Measurements from ENCODE around the gene ISL2. TPM values are rescaled to one million over a fixed set of nuclear protein-coding genes. Genes with fewer than 3 reads are reported as not detected.

The ISL2 gene
- total and polyA plus RNA-seq, 2 of the 13 experiments (the other 11 are each of a cell fraction or from before 2014, with no cell fraction given), result 4.3 to 5.1 TPM

- TF ChIP-seq ZNF777 (CRISPR knock-in tag; IDR thresholded peaks at IDR 0.05), result no peak
- TF ChIP-seq, protein P1, sequence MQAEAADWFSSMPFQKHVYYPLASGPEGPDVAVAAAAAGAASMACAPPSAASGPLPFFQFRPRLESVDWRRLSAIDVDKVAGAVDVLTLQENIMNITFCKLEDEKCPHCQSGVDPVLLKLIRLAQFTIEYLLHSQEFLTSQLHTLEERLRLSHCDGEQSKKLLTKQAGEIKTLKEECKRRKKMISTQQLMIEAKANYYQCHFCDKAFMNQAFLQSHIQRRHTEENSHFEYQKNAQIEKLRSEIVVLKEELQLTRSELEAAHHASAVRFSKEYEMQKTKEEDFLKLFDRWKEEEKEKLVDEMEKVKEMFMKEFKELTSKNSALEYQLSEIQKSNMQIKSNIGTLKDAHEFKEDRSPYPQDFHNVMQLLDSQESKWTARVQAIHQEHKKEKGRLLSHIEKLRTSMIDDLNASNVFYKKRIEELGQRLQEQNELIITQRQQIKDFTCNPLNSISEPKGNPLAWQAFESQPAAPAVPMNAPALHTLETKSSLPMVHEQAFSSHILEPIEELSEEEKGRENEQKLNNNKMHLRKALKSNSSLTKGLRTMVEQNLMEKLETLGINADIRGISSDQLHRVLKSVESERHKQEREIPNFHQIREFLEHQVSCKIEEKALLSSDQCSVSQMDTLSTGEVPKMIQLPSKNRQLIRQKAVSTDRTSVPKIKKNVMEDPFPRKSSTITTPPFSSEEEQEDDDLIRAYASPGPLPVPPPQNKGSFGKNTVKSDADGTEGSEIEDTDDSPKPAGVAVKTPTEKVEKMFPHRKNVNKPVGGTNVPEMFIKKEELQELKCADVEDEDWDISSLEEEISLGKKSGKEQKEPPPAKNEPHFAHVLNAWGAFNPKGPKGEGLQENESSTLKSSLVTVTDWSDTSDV (CRISPR knock-in tag; IDR thresholded peaks at IDR 0.05), result no peak
- 0 out of 2 replicates have a peak, but pooled peaks have one; percentile 8 for TF ChIP-seq GABPB1 (CRISPR knock-in tag; IDR thresholded peaks at IDR 0.05)
- TF ChIP-seq NFE2L1 (CRISPR knock-in tag; IDR thresholded peaks at IDR 0.05; ENCODE audit: borderline replicate concordance), result no peak
- TF ChIP-seq SYNCRIP (IDR thresholded peaks at IDR 0.05; ENCODE audit: insufficient read depth, low read depth, low read length), result no peak
- TF ChIP-seq HNRNPL (IDR thresholded peaks at IDR 0.05; ENCODE audit: low read depth, low read length), result no peak
- TF ChIP-seq, protein P2, sequence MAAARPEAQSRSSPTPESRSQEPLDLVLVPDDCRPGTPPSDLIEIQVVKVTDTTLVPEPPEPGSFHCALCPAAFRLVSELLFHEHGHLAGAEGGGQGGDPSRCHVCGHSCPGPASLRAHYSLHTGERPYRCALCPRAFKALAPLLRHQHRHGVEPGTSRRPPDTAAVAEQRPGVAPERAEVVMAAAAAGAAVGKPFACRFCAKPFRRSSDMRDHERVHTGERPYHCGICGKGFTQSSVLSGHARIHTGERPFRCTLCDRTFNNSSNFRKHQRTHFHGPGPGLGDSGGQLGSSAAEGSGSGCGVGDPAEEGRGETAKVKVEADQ (CRISPR knock-in tag; IDR thresholded peaks at IDR 0.05; ENCODE audit: borderline replicate concordance), result 0 out of 2 replicates have a peak, but pooled peaks have one; percentile 14
- no peak for TF ChIP-seq KLF12 (CRISPR knock-in tag; IDR thresholded peaks at IDR 0.05; ENCODE audit: borderline replicate concordance)
- no peak for TF ChIP-seq ZNF367 (CRISPR knock-in tag; IDR thresholded peaks at IDR 0.05; ENCODE audit: borderline replicate concordance)
- in situ Hi-C loops (cut with HindIII; ENCODE audit: extremely low pct_ligation_motif_present, low pct_unique_long_range_greater_than_20kb), result no loop called here
- Histone ChIP-seq H3K4me1 (ENCODE audit: insufficient read depth, low read length) (peaks cover 27% of the 10 kb centered on the region), H3K9me3 (ENCODE audit: low read length) (no peaks in the 10 kb centered on the region), H3K4me3 (replicated peaks in 1 of 3; ENCODE audit: insufficient read depth in 1 of 3, low read depth in 2 of 3, low read length in 3 of 3) (peak overlapping the region in 2 of 3 experiments; percentile 77 to 93; a peak in 4 of 6 replicates), H2AFZ (ENCODE audit: low read length) (no peak overlapping the region), H3K9ac (ENCODE audit: insufficient read depth, low read depth, low read length) (0 out of 2 replicates have a peak overlapping the region, but pooled peaks have one; percentile 84), H3K27me3 (ENCODE audit: control insufficient read depth in 1 of 2, insufficient read depth in 2 of 2, low read length in 2 of 2) (no peaks in the 10 kb centered on the region; a peak in 1 of 5 replicates), H3K36me3 (replicated peaks in 1 of 2; ENCODE audit: control insufficient read depth in 1 of 2, insufficient read depth in 2 of 2, low read length in 2 of 2) (peaks cover 6 to 24% of the 10 kb centered on the region in 2 experiments; a peak in 4 of 5 replicates), H3K4me2 (ENCODE audit: low read depth, low read length) (peak overlapping the region; percentile 95), H4K20me1 (ENCODE audit: insufficient read depth, low read length) (peaks cover 8% of the 10 kb centered on the region; the same call in 1 of the 2 replicates), H3K27ac (ENCODE audit: extremely low read length, insufficient read depth, low read length) (no peak overlapping the region), H3K79me2 (ENCODE audit: insufficient read depth, low read length) (peaks cover 31% of the 10 kb centered on the region)
- FAIRE-seq (no peak), DNase-seq (ENCODE audit: low spot score) (no peak), ATAC-seq (no peak)
- BruUV-seq (replicated peaks), result no TSS peak
- 94% methylated on average over 46 of the region's 48 CpGs for WGBS (ENCODE audit: low lambda C conversion rate)
- intact Hi-C loops (cut with micrococcal nuclease; ENCODE audit: unreplicated experiment), result loop anchor here (5.0 to 10.0 kb wide), 3 partner anchors 37 to 528 kb away; no protein-coding TSS in a partner anchor
- ChIA-PET POLR2A (no interaction called here), CTCF (ENCODE audit: low intra/inter-chr PET ratio, low total read pairs) (no interaction called here)
These were observed 3.0 kb downstream of the ISL2 start for GRCh38 chr15:76339305-76340197.
